Measurements from ENCODE around the gene GUCA1A.
"Not testable (repeated sequence)": the region's sequence is repeated elsewhere in the genome, so short reads cannot be mapped to it uniquely, and the experiment has no call there.

The GUCA1A gene

DNA sequence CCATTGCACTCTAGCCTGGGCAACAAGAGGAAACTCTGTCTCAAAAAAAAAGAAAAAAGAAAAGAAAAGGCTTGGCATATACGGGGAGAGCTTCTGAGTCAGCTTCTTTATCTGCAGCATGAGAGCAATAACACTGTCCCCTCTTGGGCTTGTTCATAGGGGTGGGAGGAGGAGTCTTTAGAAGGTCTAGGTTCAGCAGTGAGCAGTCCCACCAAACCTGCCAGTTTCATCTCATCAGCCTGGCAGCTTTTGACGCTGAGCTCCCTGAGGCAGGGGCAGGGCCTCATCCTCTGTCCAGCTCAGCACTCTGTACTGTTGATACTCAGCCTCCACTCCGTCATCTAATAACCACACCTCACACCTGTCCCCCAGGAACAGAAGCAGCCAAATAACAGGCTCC is 25.1 kb upstream of the GUCA1A start:
- DNase-seq = no peak

GRCh38 chr6:42150254-42150653 is 22.9 kb upstream of the GUCA1A start:
- DNase-seq = no peak

DNA sequence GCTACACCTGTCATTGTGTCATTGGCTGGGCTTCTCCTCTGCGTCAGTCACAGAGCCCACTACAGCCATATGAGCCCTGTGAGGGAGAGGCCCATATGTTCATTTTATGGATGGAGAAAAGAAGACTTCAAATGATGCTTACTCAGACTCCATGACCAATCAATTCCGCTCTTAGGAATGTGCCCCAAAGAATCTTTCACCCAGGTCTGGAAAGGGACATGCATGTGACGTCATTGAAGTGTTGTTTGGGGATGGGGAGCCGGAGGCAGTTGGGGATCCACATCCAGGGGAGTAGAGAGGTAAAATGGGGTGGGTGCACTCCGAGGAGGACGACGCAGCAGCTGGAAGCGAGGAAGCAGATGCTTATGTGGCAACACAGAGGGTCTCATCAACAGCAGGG is 21.1 kb upstream of the GUCA1A start:
- no peak for DNase-seq

- DNase-seq = not testable (repeated sequence)
Measured at GRCh38 chr6:42152528-42153213, 20.5 kb upstream of the GUCA1A start.

GRCh38 chr6:42153921-42154320 is 19.2 kb upstream of the GUCA1A start:
- no peak for DNase-seq

GRCh38 chr6:42154461-42155209 is 18.5 kb upstream of the GUCA1A start:
- no peak for DNase-seq

DNA sequence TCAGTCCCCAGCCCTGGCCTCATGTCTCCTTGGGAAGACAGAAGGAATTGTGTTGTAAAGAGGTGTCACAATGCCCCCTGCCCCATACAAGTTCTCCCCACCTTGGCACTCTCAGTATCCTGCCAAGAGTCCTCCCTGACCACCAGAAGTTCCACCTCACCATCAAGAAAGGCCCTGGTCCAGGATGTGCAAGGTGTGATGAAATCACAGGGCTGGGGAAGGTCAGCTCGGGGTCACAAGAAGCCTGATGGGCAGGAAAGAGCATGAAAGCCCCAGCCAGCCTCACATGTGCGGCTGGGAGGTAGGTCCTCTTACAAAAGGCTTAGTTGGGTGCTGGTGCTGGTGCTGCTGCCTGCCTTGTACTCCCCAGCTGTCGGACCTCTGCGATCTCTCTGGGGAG is 17.9 kb upstream of the GUCA1A start:
- no peak for DNase-seq

DNA sequence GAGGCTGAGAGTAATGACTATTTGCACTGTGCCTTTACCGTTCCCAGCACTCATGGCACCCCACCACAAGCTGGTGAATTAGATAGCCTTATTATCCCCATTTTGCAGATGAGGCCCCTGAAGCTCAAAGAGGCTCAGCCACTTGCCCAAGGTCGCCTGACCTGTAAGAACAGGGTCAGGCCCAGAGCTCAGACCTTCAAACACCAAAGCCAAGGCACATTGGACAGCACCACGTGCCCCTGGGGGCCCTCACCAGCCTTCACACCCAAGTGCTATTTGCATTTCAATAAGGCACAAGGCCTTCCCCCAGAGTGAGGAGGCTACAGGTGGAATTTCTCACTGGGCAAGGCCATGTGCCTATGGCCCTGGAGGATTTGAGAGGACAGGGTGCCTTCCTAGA is 16.5 kb upstream of the GUCA1A start:
- DNase-seq = no peak

DNA sequence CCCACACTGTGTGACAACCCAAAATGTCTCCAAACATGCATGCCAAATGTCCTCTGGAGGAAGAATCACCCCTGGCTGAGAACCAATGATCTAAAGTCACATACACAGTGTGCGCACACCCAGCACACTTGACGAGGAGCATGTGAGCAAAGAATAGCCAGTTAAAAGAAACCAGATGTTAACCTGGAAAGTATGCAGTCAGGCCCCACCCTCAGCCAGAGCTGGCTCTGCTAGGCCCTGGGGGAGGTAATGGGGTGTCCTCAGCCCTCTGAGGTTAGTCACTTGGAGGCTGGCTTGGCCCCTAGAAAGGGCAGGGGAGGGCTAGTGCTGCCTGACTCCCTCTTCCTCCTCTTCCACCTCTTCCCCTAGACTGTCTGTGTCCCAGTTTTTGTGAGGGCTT is 15.2 kb upstream of the GUCA1A start:
- no peak for DNase-seq

DNA sequence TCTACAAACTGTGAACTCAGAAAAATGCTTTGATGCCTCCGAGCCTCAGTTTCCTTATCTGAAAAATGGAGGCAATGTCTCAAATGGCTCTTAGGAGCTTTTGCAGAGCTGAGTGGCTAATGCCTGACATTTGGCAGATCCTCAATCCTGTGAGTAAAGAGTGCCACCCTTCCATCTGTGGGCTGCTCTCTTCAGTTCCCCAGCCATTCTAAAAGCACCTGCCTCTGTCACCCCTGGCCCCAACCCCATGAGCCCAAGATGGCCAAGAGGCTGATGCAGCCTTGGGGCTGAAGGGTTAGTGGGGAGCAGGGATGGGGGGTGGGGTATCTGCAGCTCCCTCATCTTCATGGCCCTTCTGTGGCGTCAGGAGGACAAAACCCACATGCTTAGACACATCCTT is 14.5 kb upstream of the GUCA1A start:
- no peak for DNase-seq

GRCh38 chr6:42159431-42160024 is 13.6 kb upstream of the GUCA1A start:
- DNase-seq = no peak

DNA sequence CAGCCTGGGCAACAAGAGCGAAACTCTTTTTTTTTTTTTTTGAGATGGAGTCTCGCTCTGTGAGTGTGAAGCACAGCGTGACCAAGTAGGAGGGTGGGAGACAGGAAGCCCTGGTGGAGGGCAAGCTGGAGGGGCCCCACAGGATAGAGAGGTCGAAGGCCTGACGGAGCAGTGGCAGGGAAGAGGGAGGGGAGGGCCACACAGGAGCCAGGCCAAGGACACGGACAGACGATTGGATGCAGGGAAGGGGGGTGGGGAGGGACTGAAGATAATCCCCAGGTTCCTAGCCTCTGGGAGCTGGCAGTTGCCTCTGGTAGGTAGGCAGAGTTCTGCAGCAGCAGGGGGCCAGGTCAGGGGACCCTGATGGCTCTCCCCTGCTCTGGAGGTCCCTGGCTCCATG is 10.8 kb upstream of the GUCA1A start:
- DNase-seq = no peak

- DNase-seq = no peak
Measured at GRCh38 chr6:42162812-42163211, 10.4 kb upstream of the GUCA1A start.

GRCh38 chr6:42163981-42164380 is 9.2 kb upstream of the GUCA1A start:
- no peak for DNase-seq

DNA sequence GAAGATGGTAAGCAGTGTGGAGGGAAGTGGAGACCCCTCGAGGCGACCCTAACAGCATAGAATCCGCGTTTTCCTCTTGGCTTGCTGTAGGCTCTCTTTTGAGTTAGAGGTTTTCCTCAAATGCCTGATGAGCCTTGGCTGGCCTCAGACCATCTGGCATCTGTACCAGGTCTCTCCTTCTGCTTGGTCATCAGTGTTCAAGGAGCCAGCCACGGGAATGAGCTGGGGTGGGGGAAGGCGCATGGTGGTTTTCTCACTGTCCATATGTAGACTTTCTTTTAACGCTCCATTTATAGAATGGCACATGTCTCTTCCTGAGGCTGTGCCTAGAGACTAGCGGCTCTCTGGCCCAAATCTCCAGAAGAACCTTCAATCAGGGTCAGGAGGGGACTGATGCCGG is 8.1 kb upstream of the GUCA1A start:
- no peak for DNase-seq

GRCh38 chr6:42166444-42167141 is 6.6 kb upstream of the GUCA1A start:
- peak; percentile 63 for DNase-seq

DNA sequence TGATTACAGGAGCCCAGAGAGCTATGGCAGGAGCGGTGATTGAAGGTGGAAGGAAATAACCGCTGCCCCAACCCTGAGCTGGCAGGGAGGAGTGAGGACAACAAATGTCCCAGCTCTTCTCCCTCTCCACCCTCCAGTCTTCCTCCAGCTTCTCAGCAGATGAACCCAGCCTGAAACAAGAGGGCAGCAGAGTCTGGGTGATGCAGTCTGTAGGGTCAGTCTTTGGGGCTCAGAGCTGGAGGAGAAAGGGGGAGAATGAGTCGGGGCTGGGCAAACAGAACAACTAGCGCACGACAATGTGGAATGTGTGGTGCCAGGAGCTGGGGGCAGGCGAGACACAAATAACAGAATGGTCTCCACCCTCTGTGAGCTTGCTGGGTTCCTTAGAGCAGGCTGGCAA is 4.5 kb upstream of the GUCA1A start:
- DNase-seq = no peak

- DNase-seq = not testable (repeated sequence)
Measured at GRCh38 chr6:42169780-42170179, 3.4 kb upstream of the GUCA1A start.

DNA sequence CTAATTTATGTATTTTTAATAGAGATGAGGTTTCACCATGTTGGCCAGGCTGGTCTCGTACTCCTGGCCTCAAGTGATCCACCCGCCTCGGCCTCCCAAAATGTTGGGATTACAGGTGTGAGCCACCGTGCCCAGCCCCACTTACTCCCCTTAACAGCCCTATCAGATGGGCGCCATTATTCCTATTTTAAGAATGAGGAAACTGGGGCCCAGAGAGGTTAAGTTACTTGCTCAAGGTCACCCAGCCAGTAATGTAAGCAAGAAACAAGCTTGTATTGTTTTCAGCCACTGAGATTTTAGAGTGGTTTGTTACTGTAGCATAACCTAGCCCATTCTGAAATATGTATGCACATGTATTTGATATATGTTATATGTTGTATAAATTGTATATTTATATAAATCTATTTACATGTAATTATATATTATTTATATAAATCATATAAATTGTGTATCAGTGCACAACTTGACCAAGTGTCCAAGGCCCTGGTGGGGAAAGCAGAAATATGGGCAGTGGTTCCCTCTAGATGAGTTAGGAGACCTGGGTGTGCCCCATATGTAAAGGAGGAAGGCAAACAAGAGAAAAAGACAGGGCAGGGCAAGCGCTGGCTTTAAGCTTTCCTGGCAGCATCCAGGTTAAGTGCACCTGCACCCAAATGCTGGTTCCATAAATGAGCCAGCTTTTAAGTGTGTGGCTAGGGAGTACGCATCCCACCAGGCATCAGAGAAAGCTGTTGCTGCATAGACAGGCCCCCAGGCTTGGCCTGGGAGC is 1.2 kb upstream of the GUCA1A start:
- DNase-seq = no peak

- DNase-seq = no peak
Measured at GRCh38 chr6:42175860-42176259, 2.7 kb downstream of the GUCA1A start.

DNA sequence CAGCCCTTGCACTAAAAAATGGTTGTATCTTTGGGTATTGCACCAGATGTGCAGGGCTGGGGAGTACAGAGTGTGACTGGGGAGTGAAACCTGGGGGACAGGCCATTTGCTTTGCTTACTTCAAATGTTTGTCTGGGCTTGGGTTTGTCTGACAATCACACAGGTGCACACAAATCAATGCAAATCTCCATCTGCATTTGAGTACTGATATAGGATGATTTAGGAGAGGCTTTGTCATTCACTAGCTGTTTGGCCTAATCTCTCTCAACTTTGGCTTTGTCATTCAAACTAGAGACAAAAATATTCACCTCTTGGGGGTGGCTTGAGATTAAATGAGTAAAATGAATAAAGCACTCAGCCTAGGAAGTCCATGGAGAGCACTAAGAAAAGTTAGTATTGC is 3.8 kb downstream of the GUCA1A start:
- DNase-seq = no peak

GRCh38 chr6:42177514-42178364 is 4.6 kb downstream of the GUCA1A start:
- DNase-seq = no peak
